GM21390 (cell line): Measurements from ENCODE around the gene AATF.
A peak's percentile ranks its signal among the peaks of the same experiment; 100 is the strongest.

Experiments used
- ATAC-seq: cut with Tn5 transposase; IDR thresholded peaks from one replicate; pipeline ENCODE4 v1.9.1; 2021; ENCODE audit not compliant: unreplicated experiment

The AATF gene

DNA sequence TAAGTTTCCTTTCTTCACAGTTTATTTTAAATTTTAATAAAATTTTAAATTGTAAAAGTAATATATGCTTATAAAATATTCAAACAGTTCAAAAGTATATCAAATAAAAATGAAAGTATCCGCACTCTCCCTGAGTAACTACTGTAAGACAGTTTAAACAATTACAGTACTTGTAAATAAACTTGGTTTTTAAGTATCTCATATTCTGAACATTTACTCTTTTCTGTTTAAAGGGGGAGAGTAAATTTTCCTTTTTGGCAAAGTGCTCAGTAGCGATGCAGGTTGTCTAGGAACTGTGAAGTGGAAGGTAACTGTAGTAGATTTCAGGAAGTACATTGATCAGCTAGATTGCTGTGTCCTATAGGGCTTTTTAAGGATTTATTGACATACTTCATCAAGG, 28.8 kb downstream of the AATF start:
- no peak for ATAC-seq

- no peak for ATAC-seq
These were observed 30.2 kb downstream of the AATF start for GRCh38 chr17:36978810-36979564.

DNA sequence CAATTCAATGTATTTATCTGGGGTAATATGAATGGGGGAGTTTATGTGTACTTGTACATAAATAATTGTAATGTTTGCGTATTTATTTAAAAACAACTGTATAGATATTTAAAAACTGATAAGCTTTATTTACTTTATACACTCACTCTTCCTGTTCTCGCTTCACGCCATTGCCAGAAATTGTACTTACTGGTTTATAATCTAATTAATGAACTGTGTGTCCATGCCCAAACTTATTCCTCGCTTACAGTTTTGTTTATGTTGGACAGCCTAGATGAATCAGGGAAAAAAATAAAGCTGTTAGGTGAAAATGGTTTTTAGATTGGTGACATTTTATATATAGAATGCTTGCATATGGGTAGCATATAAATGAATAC, 30.8 kb downstream of the AATF start:
- ATAC-seq, result no peak

- no peak for ATAC-seq
These were observed 31.6 kb downstream of the AATF start for GRCh38 chr17:36980280-36980761.

DNA sequence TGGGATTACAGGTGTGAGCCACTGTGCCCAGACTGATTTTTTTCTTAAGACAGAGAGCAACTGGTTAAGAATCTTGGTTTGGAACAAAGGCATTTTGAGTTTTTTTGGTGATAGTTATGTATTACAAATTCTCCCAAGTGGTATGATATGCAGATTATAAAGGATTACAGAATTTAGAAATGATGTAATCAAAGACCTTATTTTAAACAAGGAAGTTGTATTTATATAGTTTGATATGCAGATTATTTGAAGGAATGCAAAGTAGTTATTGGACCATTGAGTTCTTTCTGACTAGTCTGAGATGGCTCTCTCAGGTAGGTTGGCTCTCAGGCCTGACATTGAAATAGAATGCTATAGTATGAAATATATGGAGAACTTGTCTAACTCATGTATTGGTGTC, 34.9 kb downstream of the AATF start:
- no peak for ATAC-seq

DNA sequence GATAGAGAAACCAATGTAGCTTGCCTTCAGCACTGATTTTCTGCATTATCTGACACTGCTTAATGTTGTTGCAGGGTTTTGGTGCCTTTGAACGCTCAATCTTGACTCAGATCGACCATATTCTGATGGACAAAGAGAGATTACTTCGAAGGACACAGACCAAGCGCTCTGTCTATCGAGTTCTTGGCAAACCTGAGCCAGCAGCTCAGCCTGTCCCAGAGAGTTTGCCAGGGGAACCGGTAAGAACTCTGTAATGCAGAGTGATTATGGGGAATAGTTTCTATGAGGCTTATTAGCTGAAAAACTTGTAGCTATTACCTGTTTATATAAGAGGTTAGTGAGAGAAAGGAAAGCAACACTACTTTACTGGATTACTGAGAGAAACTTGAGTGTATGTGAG, 40.4 kb downstream of the AATF start:
- ATAC-seq, result no peak

DNA sequence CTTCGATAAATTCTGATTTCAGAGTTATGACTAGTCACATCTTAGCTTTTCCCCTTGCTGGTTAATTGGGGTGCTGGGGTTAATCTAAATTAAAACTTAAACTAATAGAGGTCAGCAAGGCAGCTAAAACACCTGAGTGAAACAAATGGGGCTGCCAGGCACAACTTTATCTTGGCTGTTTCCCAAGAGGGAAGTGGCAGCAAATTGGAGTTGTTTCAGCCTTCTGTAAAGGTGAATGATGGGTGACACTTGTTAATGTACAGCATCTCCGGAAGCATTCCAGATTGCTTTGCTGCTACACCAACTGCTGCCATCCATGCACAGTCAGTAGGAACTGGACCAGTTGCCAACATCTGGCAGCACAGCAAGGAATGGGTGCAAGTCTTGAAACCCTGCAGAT, 43.9 kb downstream of the AATF start:
- ATAC-seq, result no peak

- no peak for ATAC-seq
These were observed 44.5 kb downstream of the AATF start for GRCh38 chr17:36993227-36993626.

GRCh38 chr17:36994438-36994837, 45.7 kb downstream of the AATF start:
- no peak for ATAC-seq

DNA sequence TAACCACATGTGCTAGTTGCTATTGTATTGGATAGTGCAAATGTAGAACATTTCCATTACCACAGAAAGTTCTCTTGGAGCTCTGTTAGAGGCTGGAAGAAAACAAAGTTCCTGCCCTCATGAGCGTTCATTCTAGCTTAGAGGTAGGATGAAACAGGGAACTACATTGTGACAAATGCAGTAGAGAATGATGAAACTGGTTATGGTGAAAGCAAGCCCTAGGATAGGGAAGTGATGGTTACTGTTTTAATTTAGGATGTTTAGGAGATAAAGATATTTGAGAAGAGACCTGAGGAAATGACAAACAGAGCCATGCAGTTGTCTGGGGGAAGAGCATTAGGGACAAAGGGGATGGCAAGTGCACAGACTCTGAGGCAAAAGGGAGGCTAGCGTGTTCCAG, 50.7 kb downstream of the AATF start:
- ATAC-seq, result no peak

DNA sequence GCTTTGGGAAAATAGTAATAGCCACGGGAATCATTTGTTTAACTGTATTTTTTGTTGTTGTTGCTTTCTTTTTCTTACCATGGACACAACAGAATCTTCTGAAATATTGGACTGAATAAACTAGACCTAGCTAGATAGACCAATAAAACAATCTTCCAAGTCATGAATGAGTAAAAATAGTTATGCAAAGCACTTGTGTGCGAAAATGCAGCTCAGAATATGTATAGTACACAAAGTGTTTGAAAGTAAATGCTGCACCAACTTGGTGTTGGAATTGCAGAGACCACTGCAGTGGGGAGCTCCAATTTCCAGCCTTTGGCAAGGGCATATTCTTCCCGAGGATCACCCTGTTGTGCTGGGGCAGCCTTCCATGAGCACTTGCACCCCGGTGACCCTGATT, 68.0 kb downstream of the AATF start:
- no peak for ATAC-seq

GRCh38 chr17:37017404-37017803, 68.7 kb downstream of the AATF start:
- ATAC-seq, result no peak

- no peak for ATAC-seq
These were observed 70.5 kb downstream of the AATF start for GRCh38 chr17:37019117-37019740.

- no peak for ATAC-seq
These were observed 71.0 kb downstream of the AATF start for GRCh38 chr17:37019741-37020129.

GRCh38 chr17:37024181-37024637, 75.5 kb downstream of the AATF start:
- no peak for ATAC-seq

DNA sequence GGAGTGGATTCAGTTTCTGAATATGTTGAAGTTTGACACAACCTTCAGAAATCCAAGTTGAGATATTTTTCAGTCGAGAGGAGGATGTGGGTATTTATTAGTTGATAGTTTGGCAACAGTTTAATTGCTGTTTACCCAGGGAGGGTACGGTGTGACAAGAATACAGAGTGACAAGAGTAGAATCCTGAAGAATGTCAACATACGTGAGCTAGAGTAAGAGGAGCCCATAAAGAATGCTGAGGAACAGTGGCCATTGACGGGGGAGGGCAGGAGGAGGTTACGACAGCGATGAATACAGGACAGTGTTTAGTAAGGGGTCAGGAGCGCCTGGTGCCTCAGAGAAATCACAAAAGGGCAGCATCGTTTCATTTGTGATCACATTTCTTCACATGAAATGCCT, 76.5 kb downstream of the AATF start:
- ATAC-seq, result no peak

DNA sequence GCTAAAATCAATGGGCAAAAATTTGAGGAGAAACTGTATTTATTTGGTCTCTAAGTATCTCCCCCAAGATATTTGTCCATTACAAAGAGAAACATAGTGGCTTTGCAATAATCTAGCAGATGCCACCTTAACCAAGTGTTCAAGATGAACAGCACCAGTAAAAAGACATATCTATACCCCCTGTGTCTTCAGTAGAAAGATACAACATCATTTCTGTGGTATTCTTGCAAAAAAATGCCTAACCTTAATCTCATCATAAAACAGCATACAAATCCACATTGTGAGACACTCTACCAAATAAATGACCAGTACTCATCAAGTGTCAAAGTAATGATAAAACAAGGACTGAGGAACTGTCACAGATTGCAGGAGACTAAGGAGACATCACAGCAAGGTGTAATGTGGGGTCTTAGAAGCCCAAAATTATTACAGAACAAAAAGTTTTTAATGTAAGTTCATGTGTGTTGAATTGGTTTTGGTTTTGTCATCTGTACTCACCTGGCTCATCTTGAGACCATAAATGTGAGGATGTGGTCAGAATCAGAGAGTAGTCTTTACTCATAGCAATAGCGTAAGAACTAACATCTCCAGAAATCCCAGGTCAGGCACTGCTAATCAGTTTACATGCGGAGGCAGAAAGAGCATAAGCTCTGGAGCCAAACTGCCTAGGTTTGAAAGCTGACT, 77.2 kb downstream of the AATF start:
- peak; percentile 48 for ATAC-seq

- ATAC-seq, result no peak
These were observed 77.7 kb downstream of the AATF start for GRCh38 chr17:37026531-37026869.

DNA sequence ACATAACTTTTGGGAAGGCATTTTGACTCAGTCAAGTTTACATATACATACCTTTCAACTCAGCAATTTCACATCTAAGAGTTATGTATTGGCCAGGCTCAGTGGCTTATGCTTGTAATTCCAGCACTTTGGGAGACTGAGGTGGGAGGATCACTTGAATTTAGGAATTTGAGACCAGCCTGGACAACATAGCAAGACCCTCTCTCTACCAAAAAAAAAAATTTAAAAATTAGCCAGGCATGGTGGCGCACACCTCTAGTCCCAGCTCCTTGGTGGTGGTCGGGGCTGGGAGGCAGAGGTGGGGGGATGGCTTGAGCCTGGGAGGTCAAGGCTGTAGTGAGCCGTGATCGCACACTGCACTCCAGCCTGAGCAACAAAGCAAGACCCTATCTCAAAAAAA, 79.3 kb downstream of the AATF start:
- no peak for ATAC-seq

GRCh38 chr17:37031493-37032083, 82.8 kb downstream of the AATF start:
- no peak for ATAC-seq

DNA sequence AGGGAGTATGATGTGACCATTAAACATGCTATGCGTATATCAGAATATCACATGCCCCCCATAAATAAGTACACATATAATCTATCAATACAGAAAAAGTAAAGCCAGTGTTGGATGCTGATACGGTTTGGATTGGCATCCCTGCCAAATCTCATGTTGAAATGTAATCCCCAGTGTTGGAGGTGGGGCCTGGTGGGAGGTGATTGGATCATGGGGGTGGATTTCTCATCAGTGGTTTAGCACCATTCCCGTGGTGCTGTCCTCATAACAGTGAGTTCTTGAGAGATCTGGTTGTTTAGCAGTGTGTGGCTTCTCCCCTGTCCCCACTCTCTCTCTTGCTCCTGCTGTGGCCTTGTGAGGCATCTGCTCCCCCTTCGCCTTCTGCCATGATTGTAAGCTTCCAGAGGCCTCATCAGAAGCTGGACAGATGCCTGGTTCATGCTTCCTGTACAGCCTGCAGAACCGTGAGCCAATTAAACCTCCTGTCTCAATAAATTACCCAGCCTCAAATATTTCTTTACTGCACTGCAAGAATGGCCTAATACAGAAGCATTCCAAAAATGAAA, 88.9 kb downstream of the AATF start:
- no peak for ATAC-seq

GRCh38 chr17:37039269-37039668, 90.5 kb downstream of the AATF start:
- no peak for ATAC-seq
